ENCODE results near the gene CDH23.
"Not testable (repeated sequence)": the region's sequence is repeated elsewhere in the genome, so short reads cannot be mapped to it uniquely, and the experiment has no call there.

CDH23 gene

GRCh38 chr10:71396711-71397295, at the start of gene CDH23:
Gene CDH23 (plus strand): TSS chr10:71396920. CDS start chr10:71439832, 42,912 bp downstream.
- no peak for DNase-seq (ENCODE audit: low read depth)

- DNase-seq (ENCODE audit: low read depth): no peak
Measured at GRCh38 chr10:71347587-71348395, 48.9 kb upstream of the CDH23 start.

- no peak for DNase-seq (ENCODE audit: low read depth)
Measured at GRCh38 chr10:71348850-71349249, 47.9 kb upstream of the CDH23 start.

GRCh38 chr10:71349406-71349805, 47.3 kb upstream of the CDH23 start:
- no peak for DNase-seq (ENCODE audit: low read depth)

GRCh38 chr10:71351087-71351486, 45.6 kb upstream of the CDH23 start:
- no peak for DNase-seq (ENCODE audit: low read depth)

GRCh38 chr10:71351628-71352319, 44.9 kb upstream of the CDH23 start:
- DNase-seq (ENCODE audit: low read depth): no peak

GRCh38 chr10:71353639-71354038, 43.1 kb upstream of the CDH23 start:
- no peak for DNase-seq (ENCODE audit: low read depth)

GRCh38 chr10:71354776-71355175, 41.9 kb upstream of the CDH23 start:
- DNase-seq (ENCODE audit: low read depth): no peak

GRCh38 chr10:71355886-71356285, 40.8 kb upstream of the CDH23 start:
- no peak for DNase-seq (ENCODE audit: low read depth)

GRCh38 chr10:71357792-71358265, 38.9 kb upstream of the CDH23 start:
- no peak for DNase-seq (ENCODE audit: low read depth)

- no peak for DNase-seq (ENCODE audit: low read depth)
Measured at GRCh38 chr10:71358277-71358676, 38.4 kb upstream of the CDH23 start.

GRCh38 chr10:71358906-71359305, 37.8 kb upstream of the CDH23 start:
- DNase-seq (ENCODE audit: low read depth): not testable (repeated sequence)

GRCh38 chr10:71359364-71360046, 37.2 kb upstream of the CDH23 start:
- DNase-seq (ENCODE audit: low read depth): no peak

- no peak for DNase-seq (ENCODE audit: low read depth)
Measured at GRCh38 chr10:71360735-71361134, 36.0 kb upstream of the CDH23 start.

GRCh38 chr10:71361581-71361980, 35.1 kb upstream of the CDH23 start:
- no peak for DNase-seq (ENCODE audit: low read depth)

GRCh38 chr10:71362141-71362540, 34.6 kb upstream of the CDH23 start:
- DNase-seq (ENCODE audit: low read depth): no peak

GRCh38 chr10:71363936-71364335, 32.8 kb upstream of the CDH23 start:
- no peak for DNase-seq (ENCODE audit: low read depth)

GRCh38 chr10:71365366-71365765, 31.4 kb upstream of the CDH23 start:
- DNase-seq (ENCODE audit: low read depth): no peak

GRCh38 chr10:71366690-71367089, 30.0 kb upstream of the CDH23 start:
- no peak for DNase-seq (ENCODE audit: low read depth)

- DNase-seq (ENCODE audit: low read depth): no peak
Measured at GRCh38 chr10:71367271-71367670, 29.4 kb upstream of the CDH23 start.

- DNase-seq (ENCODE audit: low read depth): no peak
Measured at GRCh38 chr10:71368176-71368575, 28.5 kb upstream of the CDH23 start.

- no peak for DNase-seq (ENCODE audit: low read depth)
Measured at GRCh38 chr10:71368643-71369042, 28.1 kb upstream of the CDH23 start.

Data from activated T-helper 9 cell treated with anti-CD3 and anti-CD28 coated beads, Interleukin-2, amount 50 U/mL, for 16 hours (primary cell).